Rectal smooth muscle tissue (tissue), 1 donor: ENCODE results near the gene TMCO4.
A peak's percentile ranks its signal among the peaks of the same experiment; 100 is the strongest.

ENCODE experiments used
- H3K27ac ChIP-seq: one replicate; pipeline ENCODE4 v1.7.0; 2013; ENCODE audit warnings: low read depth, low read length, inconsistent platforms
- H3K27me3 ChIP-seq: one replicate; pipeline ENCODE4 v1.7.0; 2013; ENCODE audit warnings: low read length; ENCODE audit not compliant: control insufficient read depth, insufficient read depth
- H3K36me3 ChIP-seq: one replicate; pipeline ENCODE4 v1.7.0; 2013; ENCODE audit warnings: low read length; ENCODE audit not compliant: control insufficient read depth, insufficient read depth
- H3K4me1 ChIP-seq: one replicate; pipeline ENCODE4 v1.7.0; 2013; ENCODE audit warnings: low read length; ENCODE audit not compliant: control insufficient read depth, insufficient read depth
- H3K4me3 ChIP-seq: one replicate; pipeline ENCODE4 v1.7.0; 2013; ENCODE audit warnings: low read length
- H3K9ac ChIP-seq: one replicate; pipeline ENCODE4 v1.7.0; 2013; ENCODE audit warnings: low read length

Gene TMCO4

DNA sequence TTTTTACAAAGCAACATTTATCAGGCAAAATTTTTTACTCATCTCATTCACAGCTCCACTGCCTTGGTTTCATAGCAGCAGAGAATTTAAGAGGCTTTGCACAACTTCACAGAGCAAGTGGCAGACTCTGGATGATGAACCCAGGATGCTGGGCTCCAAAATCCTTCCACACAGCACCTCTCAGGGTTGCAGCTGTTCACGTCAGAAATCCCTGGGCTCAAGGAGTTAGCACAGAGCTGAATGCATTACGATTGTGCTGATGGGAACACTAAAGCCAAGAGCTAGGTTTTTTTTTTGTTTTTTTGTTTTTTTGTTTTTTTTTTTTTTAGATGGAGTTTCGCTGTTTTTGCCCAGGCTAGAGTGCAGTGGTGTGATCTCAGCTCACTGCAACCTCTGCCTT is 137.4 kb downstream of the TMCO4 start:
- no peak overlapping the region for H3K9ac ChIP-seq
- peaks cover under 1% of the 10 kb centered on the region for H3K36me3 ChIP-seq
- peaks cover 24% of the 10 kb centered on the region for H3K27me3 ChIP-seq
- H3K27ac ChIP-seq = no peak overlapping the region
- H3K4me1 ChIP-seq = no peaks in the 10 kb centered on the region
- no peak overlapping the region for H3K4me3 ChIP-seq

- Histone ChIP-seq H3K27me3 (peaks cover 21% of the 10 kb centered on the region), H3K27ac (no peak overlapping the region), H3K9ac (no peak overlapping the region), H3K4me3 (no peak overlapping the region), H3K4me1 (no peaks in the 10 kb centered on the region), H3K36me3 (peaks cover 4% of the 10 kb centered on the region)
These were observed 137.9 kb downstream of the TMCO4 start for GRCh38 chr1:19661721-19662228.

GRCh38 chr1:19658186-19658585 is 141.5 kb downstream of the TMCO4 start:
- no peak overlapping the region for H3K27ac ChIP-seq
- peaks cover 14% of the 10 kb centered on the region for H3K36me3 ChIP-seq
- H3K4me3 ChIP-seq = no peak overlapping the region
- H3K9ac ChIP-seq = no peak overlapping the region
- H3K27me3 ChIP-seq = no peaks in the 10 kb centered on the region
- H3K4me1 ChIP-seq = no peaks in the 10 kb centered on the region

GRCh38 chr1:19657511-19657910 is 142.2 kb downstream of the TMCO4 start:
- Histone ChIP-seq H3K4me1 (no peaks in the 10 kb centered on the region), H3K27me3 (no peaks in the 10 kb centered on the region), H3K4me3 (no peak overlapping the region), H3K9ac (no peak overlapping the region), H3K27ac (no peak overlapping the region), H3K36me3 (peaks cover 14% of the 10 kb centered on the region)

DNA sequence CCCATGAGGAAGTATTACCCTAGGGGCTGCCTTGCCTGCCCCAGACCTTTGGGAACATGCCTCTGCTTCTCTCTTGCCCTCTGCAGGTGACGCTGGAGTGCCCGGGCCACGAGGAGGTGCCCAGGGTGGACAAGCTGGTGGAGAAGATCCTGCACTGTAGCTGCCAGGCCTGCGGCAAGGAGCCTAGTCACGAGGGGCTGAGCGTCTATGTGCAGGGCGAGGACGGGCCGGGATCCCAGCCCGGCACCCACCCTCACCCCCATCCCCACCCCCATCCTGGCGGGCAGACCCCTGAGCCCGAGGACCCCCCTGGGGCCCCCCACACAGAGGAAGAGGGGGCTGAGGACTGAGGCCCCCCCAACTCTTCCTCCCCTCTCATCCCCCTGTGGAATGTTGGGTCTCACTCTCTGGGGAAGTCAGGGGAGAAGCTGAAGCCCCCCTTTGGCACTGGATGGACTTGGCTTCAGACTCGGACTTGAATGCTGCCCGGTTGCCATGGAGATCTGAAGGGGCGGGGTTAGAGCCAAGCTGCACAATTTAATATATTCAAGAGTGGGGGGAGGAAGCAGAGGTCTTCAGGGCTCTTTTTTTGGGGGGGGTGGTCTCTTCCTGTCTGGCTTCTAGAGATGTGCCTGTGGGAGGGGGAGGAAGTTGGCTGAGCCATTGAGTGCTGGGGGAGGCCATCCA is 142.8 kb downstream of the TMCO4 start:
- Histone ChIP-seq H3K9ac (no peak overlapping the region), H3K4me1 (no peaks in the 10 kb centered on the region), H3K36me3 (peaks cover 14% of the 10 kb centered on the region), H3K27me3 (no peaks in the 10 kb centered on the region), H3K4me3 (no peak overlapping the region), H3K27ac (no peak overlapping the region)

- Histone ChIP-seq H3K4me1 (no peaks in the 10 kb centered on the region), H3K9ac (no peak overlapping the region), H3K36me3 (peaks cover 14% of the 10 kb centered on the region), H3K27me3 (no peaks in the 10 kb centered on the region), H3K27ac (no peak overlapping the region), H3K4me3 (no peak overlapping the region)
These were observed 143.5 kb downstream of the TMCO4 start for GRCh38 chr1:19656134-19656779.

GRCh38 chr1:19655718-19656080 is 144.0 kb downstream of the TMCO4 start:
- Histone ChIP-seq H3K4me3 (no peak overlapping the region), H3K9ac (no peak overlapping the region), H3K27ac (no peak overlapping the region), H3K36me3 (peaks cover 14% of the 10 kb centered on the region), H3K27me3 (no peaks in the 10 kb centered on the region), H3K4me1 (peaks cover 5% of the 10 kb centered on the region)

- Histone ChIP-seq H3K4me3 (no peak overlapping the region), H3K36me3 (peaks cover 14% of the 10 kb centered on the region), H3K27ac (no peak overlapping the region), H3K4me1 (peaks cover 11% of the 10 kb centered on the region), H3K27me3 (no peaks in the 10 kb centered on the region), H3K9ac (no peak overlapping the region)
These were observed 144.6 kb downstream of the TMCO4 start for GRCh38 chr1:19654886-19655717.

DNA sequence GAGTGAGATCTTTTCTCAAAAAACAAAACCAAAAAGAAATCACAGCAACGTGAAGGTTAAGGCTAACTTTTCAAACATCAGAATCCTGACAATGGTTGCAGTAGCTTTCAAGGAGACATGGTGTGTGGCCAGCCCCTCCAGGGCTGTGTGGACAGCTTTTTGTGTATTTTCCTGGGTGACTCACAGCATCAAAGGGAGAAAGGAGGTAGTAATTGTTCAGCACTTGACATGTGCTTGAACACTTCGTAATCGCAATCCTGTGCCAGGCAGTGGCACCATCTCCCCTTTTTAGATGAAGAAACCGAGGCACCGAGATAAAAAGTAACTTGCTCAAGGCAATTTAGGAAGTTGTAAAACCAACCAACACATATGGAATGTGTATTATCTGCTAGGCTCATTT is 145.3 kb downstream of the TMCO4 start:
- Histone ChIP-seq H3K36me3 (peaks cover 14% of the 10 kb centered on the region), H3K27me3 (no peaks in the 10 kb centered on the region), H3K4me3 (no peak overlapping the region), H3K27ac (no peak overlapping the region), H3K4me1 (peaks cover 11% of the 10 kb centered on the region), H3K9ac (no peak overlapping the region)

DNA sequence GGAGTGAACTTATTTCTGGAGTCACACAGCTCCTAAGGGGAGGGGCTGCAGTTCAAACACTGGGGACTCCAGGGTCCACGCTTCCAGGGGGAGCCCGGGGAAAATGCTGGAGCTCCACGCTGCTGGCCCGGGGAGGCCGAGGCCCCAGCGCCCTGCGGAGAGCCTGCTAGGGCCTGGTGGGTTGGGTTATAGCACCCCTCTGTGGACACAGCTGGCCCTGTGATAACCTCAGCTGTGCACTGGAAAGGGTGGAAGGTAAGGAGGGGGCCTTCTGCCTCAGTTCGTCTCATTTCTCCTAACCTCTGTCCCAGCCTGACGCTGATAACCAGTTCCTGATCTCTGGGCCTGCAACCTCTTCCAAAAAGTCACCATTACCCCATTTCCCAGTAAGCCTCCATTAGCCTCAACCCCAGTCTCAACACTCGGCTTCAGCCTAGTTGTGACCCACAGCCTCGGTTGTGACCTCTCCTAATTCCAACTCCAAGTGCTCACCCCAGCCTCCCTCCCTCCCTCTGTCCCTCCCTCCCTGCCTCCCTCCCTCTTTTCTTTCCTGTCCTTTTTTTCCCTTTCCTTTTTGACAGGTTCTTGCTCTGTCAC is 148.5 kb downstream of the TMCO4 start:
- Histone ChIP-seq H3K27me3 (no peaks in the 10 kb centered on the region), H3K9ac (no peak overlapping the region), H3K36me3 (peaks cover 11% of the 10 kb centered on the region), H3K4me3 (no peak overlapping the region), H3K27ac (peak overlapping the region; percentile 59), H3K4me1 (peaks cover 11% of the 10 kb centered on the region)

- Histone ChIP-seq H3K27ac (peak overlapping the region; percentile 59), H3K4me1 (peaks cover 13% of the 10 kb centered on the region), H3K36me3 (peaks cover 6% of the 10 kb centered on the region), H3K4me3 (peak overlapping the region; percentile 18), H3K27me3 (no peaks in the 10 kb centered on the region), H3K9ac (no peak overlapping the region)
These were observed 149.1 kb downstream of the TMCO4 start for GRCh38 chr1:19650416-19651140.

- Histone ChIP-seq H3K4me1 (peaks cover 14% of the 10 kb centered on the region), H3K36me3 (no peaks in the 10 kb centered on the region), H3K27ac (peak overlapping the region; percentile 57), H3K27me3 (no peaks in the 10 kb centered on the region), H3K4me3 (no peak overlapping the region), H3K9ac (no peak overlapping the region)
These were observed 151.0 kb downstream of the TMCO4 start for GRCh38 chr1:19648689-19649088.
